H1 (cell line): ENCODE results near the gene NLK. TPM values are rescaled to one million over a fixed set of nuclear protein-coding genes. Genes with fewer than 3 reads are reported as not detected.

Source experiments
- CHD7 ChIP-seq: fragments of 300-600 bp; sonication (generic); IDR thresholded peaks from 2 replicates; pipeline ENCODE4 v1.7.1; 2012; ENCODE audit warnings: low read length, moderate library complexity, mild to moderate bottlenecking, inconsistent platforms; ENCODE audit not compliant: insufficient replicate concordance
- CTBP2 ChIP-seq: IDR thresholded peaks from 2 replicates; pipeline ENCODE4 v1.7.0; 2011; ENCODE audit warnings: borderline replicate concordance, mild to moderate bottlenecking, moderate library complexity, mixed read lengths, low read length; ENCODE audit not compliant: insufficient read depth, insufficient read length
- JUN ChIP-seq: IDR thresholded peaks from 2 replicates; pipeline ENCODE4 v1.6.1; 2011; ENCODE audit warnings: low read depth, mild to moderate bottlenecking, improper control_type of control experiment, low read length
- KDM4A ChIP-seq: IDR thresholded peaks from one replicate; pipeline ENCODE4 v1.7.1; 2012; ENCODE audit warnings: low read depth, mild to moderate bottlenecking, moderate library complexity, low read length, inconsistent platforms; ENCODE audit not compliant: severe bottlenecking
- MAFK ChIP-seq: IDR thresholded peaks from 2 replicates; pipeline ENCODE4 v1.6.1; 2012; ENCODE audit warnings: low read depth, mild to moderate bottlenecking, improper control_type of control experiment, low read length
- POU5F1 ChIP-seq: IDR thresholded peaks from 2 replicates; pipeline ENCODE4 v1.6.1; 2011; ENCODE audit warnings: low read depth, mild to moderate bottlenecking, low read length, moderate library complexity
- SP1 ChIP-seq: IDR thresholded peaks from 2 replicates; pipeline ENCODE4 v1.6.1; 2011; ENCODE audit warnings: low read depth, low read length
- SUZ12 ChIP-seq: fragments of 200-600 bp; sonication (generic); IDR thresholded peaks from 2 replicates; pipeline ENCODE4 v1.6.1; 2012; ENCODE audit warnings: mild to moderate bottlenecking, inconsistent platforms, low read length, moderate library complexity, mixed read lengths
- TBP ChIP-seq: IDR thresholded peaks from 2 replicates; pipeline ENCODE4 v1.6.1; 2011; ENCODE audit warnings: low read depth, low read length, improper control_type of control experiment
- TCF12 ChIP-seq: IDR thresholded peaks from 2 replicates; pipeline ENCODE4 v1.6.1; 2011; ENCODE audit warnings: low read depth, mild to moderate bottlenecking, low read length
- polyA plus RNA-seq, 7 experiments: library from polyadenylated mRNA; depleted of rRNA in 3 of 7; stranded (reverse) in 5 of 7; unstranded in 2 of 7; fragments of >200 nt in 5 of 7; fragments of 200-250 nt in 2 of 7; gene quantifications; 1 replicate in 5 of 7; 2 replicates in 1 of 7; 4 replicates in 1 of 7; pipeline versions ENCODE4 v1.2.1 to v1.2.3, GENCODE V29; 2011 to 2013; ENCODE audit warnings: missing spikeins in 2 of 7, mixed read lengths in 2 of 7
- total RNA-seq: library from RNA; stranded (reverse); fragmentation: NEBNext Ultra II Directional; extraction: Animal tissue kit (Norgen Biotek cat#: 25700); gene quantifications from 2 replicates; pipeline ENCODE4 v1.2.1, GENCODE V29; 2021

The NLK gene
- total and polyA plus RNA-seq, 2 of the 8 experiments (the other 6 are each of a cell fraction or from before 2014, with no cell fraction given) = 30.8 to 49.9 TPM

GRCh38 chr17:28056276-28056620 lies 13.8 kb downstream of the NLK start (continued):
- no peak for TF ChIP-seq KDM4A
- TF ChIP-seq SP1 = no peak
- TF ChIP-seq JUN = no peak
- TF ChIP-seq CHD7 = no peak
- TF ChIP-seq CTBP2 = no peak
- no peak for TF ChIP-seq POU5F1
- no peak for TF ChIP-seq MAFK
- TF ChIP-seq TBP = no peak
- TF ChIP-seq TCF12 = no peak
- TF ChIP-seq SUZ12 = no peak
